ENCODE results near the gene HSPB6.

GRCh38 chr19:35750167-35750566, 6.7 kb downstream of the HSPB6 start:
- TF ChIP-seq CTCF (IDR thresholded peaks at IDR 0.05; ENCODE audit: low read depth, low read length, missing input control) (no peak), GABPA (IDR thresholded peaks at IDR 0.05 in 1 of 2, conservative IDR thresholded peaks at IDR 0.05 in 1 of 2) (no peak), ZBTB33 (IDR thresholded peaks at IDR 0.05) (no peak), TAF1 (conservative IDR thresholded peaks at IDR 0.05) (no peak), ATF3 (IDR thresholded peaks at IDR 0.05) (no peak), RAD21 (IDR thresholded peaks at IDR 0.05) (no peak), RXRA (IDR thresholded peaks at IDR 0.05) (no peak), REST (IDR thresholded peaks at IDR 0.05) (no peak)
